HepG2 (cell line): ENCODE data around the gene SLC41A3. TPM values are rescaled to one million over a fixed set of nuclear protein-coding genes. Genes with fewer than 3 reads are reported as not detected.

Experiments
- CCDC6 ChIP-seq: sonication (generic); formaldehyde crosslinking; IDR thresholded peaks from 2 replicates; pipeline ENCODE4 v1.8.1; 2022; ENCODE audit warnings: mild to moderate bottlenecking, missing genetic modification reagents, moderate library complexity
- ELF3 ChIP-seq: IDR thresholded peaks from 2 replicates; pipeline ENCODE4 v1.6.1; 2016; ENCODE audit warnings: missing genetic modification reagents, missing compliant biosample characterization
- FOXO1 ChIP-seq: sonication (generic); formaldehyde crosslinking; IDR thresholded peaks from 2 replicates; pipeline ENCODE4 v1.4.0; 2020; ENCODE audit warnings: missing genetic modification reagents
- HNRNPLL ChIP-seq: fragments of 200-400 bp; formaldehyde crosslinking; IDR thresholded peaks from 2 replicates; pipeline ENCODE4 v1.6.1; 2017; ENCODE audit warnings: mild to moderate bottlenecking, low read depth, low read length; ENCODE audit not compliant: poor library complexity, severe bottlenecking
- NCOA5 ChIP-seq: sonication (generic); formaldehyde crosslinking; IDR thresholded peaks from 2 replicates; pipeline ENCODE4 v1.4.0; 2020; ENCODE audit warnings: missing genetic modification reagents
- NFKB2 ChIP-seq: sonication (generic); formaldehyde crosslinking; IDR thresholded peaks from 2 replicates; pipeline ENCODE4 v1.4.0; 2020; ENCODE audit warnings: missing genetic modification reagents, borderline replicate concordance
- RBFOX2 ChIP-seq: fragments of 200-400 bp; formaldehyde crosslinking; IDR thresholded peaks from 2 replicates; pipeline ENCODE4 v1.6.1; 2017; ENCODE audit warnings: low read depth, mild to moderate bottlenecking, low read length
- RXRB ChIP-seq: IDR thresholded peaks from 2 replicates; pipeline ENCODE4 v1.6.1; 2016; ENCODE audit warnings: borderline replicate concordance, missing genetic modification reagents, missing compliant biosample characterization
- SP2 ChIP-seq: sonication (generic); formaldehyde crosslinking; IDR thresholded peaks from 2 replicates; pipeline ENCODE4 v1.5.1; 2020; ENCODE audit warnings: mild to moderate bottlenecking, missing genetic modification reagents
- SPEN ChIP-seq: sonication (generic); formaldehyde crosslinking; IDR thresholded peaks from 2 replicates; pipeline ENCODE4 v1.5.1; 2020; ENCODE audit warnings: low read depth, mild to moderate bottlenecking, missing genetic modification reagents
- ZBTB1 ChIP-seq: sonication (generic); formaldehyde crosslinking; IDR thresholded peaks from 2 replicates; pipeline ENCODE4 v1.4.0; 2020; ENCODE audit warnings: missing genetic modification reagents, borderline replicate concordance
- ZFY ChIP-seq: sonication (generic); formaldehyde crosslinking; IDR thresholded peaks from 2 replicates; pipeline ENCODE4 v1.4.0; 2020; ENCODE audit warnings: missing genetic modification reagents
- ZMYM4 ChIP-seq: sonication (generic); formaldehyde crosslinking; IDR thresholded peaks from 2 replicates; pipeline ENCODE4 v1.8.1; 2023; ENCODE audit warnings: mild to moderate bottlenecking, missing genetic modification reagents
- ZNF607 ChIP-seq: sonication (generic); formaldehyde crosslinking; IDR thresholded peaks from 2 replicates; pipeline ENCODE4 v1.5.1; 2020; ENCODE audit warnings: missing genetic modification reagents, mild to moderate bottlenecking, borderline replicate concordance
- polyA plus RNA-seq, 8 experiments: library from polyadenylated mRNA; depleted of rRNA in 3 of 8; stranded (reverse) in 7 of 8; unstranded in 1 of 8; fragments of >200 nt; fragmentation: Illumina TruSeq in 4 of 8; extraction: Trizol in 4 of 8; gene quantifications; 2 replicates each; pipeline versions ENCODE4 v1.2.1 to v1.2.3, GENCODE V29; 2011 to 2016; ENCODE audit warnings: low read depth in 4 of 8, missing spikeins in 1 of 8, mixed read lengths in 1 of 8; ENCODE audit not compliant: insufficient read depth in 1 of 8
- total RNA-seq, 5 experiments: library from RNA; depleted of rRNA; stranded (reverse); fragments of >200 nt; fragmentation: Illumina TruSeq; extraction: Trizol; gene quantifications; 2 replicates each; pipeline ENCODE4 v1.2.3, GENCODE V29; 2016; ENCODE audit warnings: low read depth in 1 of 5
- TF ChIP-seq, protein P1 (sequence below), 2 experiments: sonication (generic) in 1 of 2; formaldehyde crosslinking in 1 of 2; IDR thresholded peaks; 2 replicates each; pipeline versions ENCODE4 v1.6.1 to v1.9.0; 2014 to 2022; ENCODE audit warnings: antibody characterized with exemption in 1 of 2, borderline replicate concordance in 1 of 2, inconsistent platforms in 1 of 2, low read depth in 1 of 2, missing genetic modification reagents in 1 of 2
- TF ChIP-seq, protein P2 (sequence below): sonication (generic); formaldehyde crosslinking; IDR thresholded peaks from 2 replicates; pipeline ENCODE4 v1.4.0; 2020; ENCODE audit warnings: missing genetic modification reagents
- TF ChIP-seq, protein P3 (sequence below): sonication (generic); formaldehyde crosslinking; IDR thresholded peaks from 2 replicates; pipeline ENCODE4 v1.5.1; 2020; ENCODE audit warnings: mild to moderate bottlenecking, moderate library complexity, missing genetic modification reagents
- TF ChIP-seq, protein P4 (sequence below): sonication (generic); formaldehyde crosslinking; IDR thresholded peaks from 2 replicates; pipeline ENCODE4 v1.4.0; 2020; ENCODE audit warnings: missing genetic modification reagents

The SLC41A3 gene
- total and polyA plus RNA-seq, 2 of the 13 experiments (the other 11 are each of a cell fraction or from before 2014, with no cell fraction given): 26.0 to 71.1 TPM

DNA sequence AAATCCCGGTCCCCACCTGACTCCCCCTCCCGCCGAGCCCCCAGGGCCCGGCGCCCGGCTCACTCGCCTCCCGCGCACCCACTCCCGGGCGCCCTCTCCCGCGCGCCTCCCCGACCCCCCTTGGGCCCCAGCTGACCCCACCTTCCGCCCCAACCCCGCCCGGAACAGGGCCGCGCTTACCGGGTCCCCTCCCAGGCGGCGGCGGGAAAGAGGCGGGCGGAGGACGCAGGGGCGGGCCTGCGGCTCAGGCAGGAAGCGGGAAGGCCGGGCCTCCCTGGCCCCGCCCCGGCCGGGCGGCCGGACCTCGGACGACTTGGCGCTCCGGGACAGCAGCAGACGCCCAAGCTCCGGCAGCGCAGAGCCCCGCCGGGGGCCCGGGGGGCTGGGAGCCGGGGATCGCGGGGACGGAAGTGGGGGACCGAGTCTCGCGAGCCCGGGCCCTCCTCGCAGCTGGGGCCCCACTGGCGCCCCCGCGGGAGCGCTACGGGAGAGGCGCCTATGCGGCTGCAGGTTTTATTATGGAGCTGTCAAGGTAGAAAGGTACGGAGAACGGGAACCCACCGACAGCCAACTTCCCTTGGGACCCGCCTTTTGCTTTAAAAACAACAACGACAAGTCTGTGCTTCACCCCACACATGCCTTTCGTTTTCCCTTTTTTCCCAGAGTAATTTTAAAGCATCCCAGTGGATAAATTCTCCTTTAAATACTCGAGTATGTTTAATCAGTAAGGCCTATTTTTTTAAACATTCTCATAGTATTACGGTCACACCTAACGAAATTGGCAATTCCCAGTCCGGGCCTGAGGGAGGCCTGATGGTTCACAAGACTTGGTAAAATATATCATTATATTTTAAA lies at the start of gene SLC41A3 (continued):
- TF ChIP-seq, protein P1, sequence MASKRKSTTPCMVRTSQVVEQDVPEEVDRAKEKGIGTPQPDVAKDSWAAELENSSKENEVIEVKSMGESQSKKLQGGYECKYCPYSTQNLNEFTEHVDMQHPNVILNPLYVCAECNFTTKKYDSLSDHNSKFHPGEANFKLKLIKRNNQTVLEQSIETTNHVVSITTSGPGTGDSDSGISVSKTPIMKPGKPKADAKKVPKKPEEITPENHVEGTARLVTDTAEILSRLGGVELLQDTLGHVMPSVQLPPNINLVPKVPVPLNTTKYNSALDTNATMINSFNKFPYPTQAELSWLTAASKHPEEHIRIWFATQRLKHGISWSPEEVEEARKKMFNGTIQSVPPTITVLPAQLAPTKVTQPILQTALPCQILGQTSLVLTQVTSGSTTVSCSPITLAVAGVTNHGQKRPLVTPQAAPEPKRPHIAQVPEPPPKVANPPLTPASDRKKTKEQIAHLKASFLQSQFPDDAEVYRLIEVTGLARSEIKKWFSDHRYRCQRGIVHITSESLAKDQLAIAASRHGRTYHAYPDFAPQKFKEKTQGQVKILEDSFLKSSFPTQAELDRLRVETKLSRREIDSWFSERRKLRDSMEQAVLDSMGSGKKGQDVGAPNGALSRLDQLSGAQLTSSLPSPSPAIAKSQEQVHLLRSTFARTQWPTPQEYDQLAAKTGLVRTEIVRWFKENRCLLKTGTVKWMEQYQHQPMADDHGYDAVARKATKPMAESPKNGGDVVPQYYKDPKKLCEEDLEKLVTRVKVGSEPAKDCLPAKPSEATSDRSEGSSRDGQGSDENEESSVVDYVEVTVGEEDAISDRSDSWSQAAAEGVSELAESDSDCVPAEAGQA (IDR thresholded peaks at IDR 0.05; ENCODE audit: low read depth): no peak
- TF ChIP-seq, protein P1 (CRISPR knock-in tag; IDR thresholded peaks at IDR 0.05; ENCODE audit: borderline replicate concordance): no peak
- TF ChIP-seq, protein P2, sequence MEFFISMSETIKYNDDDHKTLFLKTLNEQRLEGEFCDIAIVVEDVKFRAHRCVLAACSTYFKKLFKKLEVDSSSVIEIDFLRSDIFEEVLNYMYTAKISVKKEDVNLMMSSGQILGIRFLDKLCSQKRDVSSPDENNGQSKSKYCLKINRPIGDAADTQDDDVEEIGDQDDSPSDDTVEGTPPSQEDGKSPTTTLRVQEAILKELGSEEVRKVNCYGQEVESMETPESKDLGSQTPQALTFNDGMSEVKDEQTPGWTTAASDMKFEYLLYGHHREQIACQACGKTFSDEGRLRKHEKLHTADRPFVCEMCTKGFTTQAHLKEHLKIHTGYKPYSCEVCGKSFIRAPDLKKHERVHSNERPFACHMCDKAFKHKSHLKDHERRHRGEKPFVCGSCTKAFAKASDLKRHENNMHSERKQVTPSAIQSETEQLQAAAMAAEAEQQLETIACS (CRISPR knock-in tag): no peak
- TF ChIP-seq ZMYM4 (CRISPR knock-in tag) (peak; percentile 93), RBFOX2 (peak; percentile 88), RXRB (CRISPR knock-in tag) (0 out of 2 replicates have a peak, but pooled peaks have one; percentile 5), FOXO1 (CRISPR knock-in tag) (0 out of 2 replicates have a peak, but pooled peaks have one; percentile 4), ZNF607 (peak; percentile 58; the same call in 1 of the 2 replicates), NCOA5 (CRISPR knock-in tag) (no peak), SPEN (CRISPR knock-in tag) (peak; percentile 48), CCDC6 (no peak), HNRNPLL (peak; percentile 88), ELF3 (peak; percentile 67; the same call in 1 of the 2 replicates), ZBTB1 (CRISPR knock-in tag) (no peak), NFKB2 (CRISPR knock-in tag) (0 out of 2 replicates have a peak, but pooled peaks have one; percentile 11), ZFY (peak; percentile 27; the same call in 1 of the 2 replicates), SP2 (CRISPR knock-in tag) (peak; percentile 60)
- TF ChIP-seq, protein P3, sequence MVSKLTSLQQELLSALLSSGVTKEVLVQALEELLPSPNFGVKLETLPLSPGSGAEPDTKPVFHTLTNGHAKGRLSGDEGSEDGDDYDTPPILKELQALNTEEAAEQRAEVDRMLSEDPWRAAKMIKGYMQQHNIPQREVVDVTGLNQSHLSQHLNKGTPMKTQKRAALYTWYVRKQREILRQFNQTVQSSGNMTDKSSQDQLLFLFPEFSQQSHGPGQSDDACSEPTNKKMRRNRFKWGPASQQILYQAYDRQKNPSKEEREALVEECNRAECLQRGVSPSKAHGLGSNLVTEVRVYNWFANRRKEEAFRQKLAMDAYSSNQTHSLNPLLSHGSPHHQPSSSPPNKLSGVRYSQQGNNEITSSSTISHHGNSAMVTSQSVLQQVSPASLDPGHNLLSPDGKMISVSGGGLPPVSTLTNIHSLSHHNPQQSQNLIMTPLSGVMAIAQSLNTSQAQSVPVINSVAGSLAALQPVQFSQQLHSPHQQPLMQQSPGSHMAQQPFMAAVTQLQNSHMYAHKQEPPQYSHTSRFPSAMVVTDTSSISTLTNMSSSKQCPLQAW: peak; percentile 21; the same call in 1 of the 2 replicates
- TF ChIP-seq, protein P4, sequence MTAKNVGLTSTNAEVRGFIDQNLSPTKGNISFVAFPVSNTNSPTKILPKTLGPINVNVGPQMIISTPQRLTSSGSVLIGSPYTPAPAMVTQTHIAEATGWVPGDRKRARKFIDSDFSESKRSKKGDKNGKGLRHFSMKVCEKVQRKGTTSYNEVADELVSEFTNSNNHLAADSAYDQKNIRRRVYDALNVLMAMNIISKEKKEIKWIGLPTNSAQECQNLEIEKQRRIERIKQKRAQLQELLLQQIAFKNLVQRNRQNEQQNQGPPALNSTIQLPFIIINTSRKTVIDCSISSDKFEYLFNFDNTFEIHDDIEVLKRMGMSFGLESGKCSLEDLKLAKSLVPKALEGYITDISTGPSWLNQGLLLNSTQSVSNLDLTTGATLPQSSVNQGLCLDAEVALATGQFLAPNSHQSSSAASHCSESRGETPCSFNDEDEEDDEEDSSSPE (CRISPR knock-in tag): peak; percentile 43; the same call in 1 of the 2 replicates
